Body of pancreas (tissue), 4 donors: ENCODE measurements around the gene PRUNE2.

ENCODE experiments used
- POLR2A ChIP-seq, 3 donors: fragments of 450-650 bp; IDR thresholded peaks; one replicate each; pipeline ENCODE4 v1.6.1; 2016; ENCODE audit warnings: antibody characterized with exemption in 3 of 3, mild to moderate bottlenecking in 2 of 3
- TF ChIP-seq, protein P1 (sequence below), 7 experiments: fragments of 450-650 bp in 4 of 7; fragments of 200-600 bp in 3 of 7; sonication (generic) in 3 of 7; IDR thresholded peaks; one replicate each; pipeline ENCODE4 v1.5.1; 2016 to 2019; ENCODE audit warnings: antibody characterized with exemption in 7 of 7

DNA sequence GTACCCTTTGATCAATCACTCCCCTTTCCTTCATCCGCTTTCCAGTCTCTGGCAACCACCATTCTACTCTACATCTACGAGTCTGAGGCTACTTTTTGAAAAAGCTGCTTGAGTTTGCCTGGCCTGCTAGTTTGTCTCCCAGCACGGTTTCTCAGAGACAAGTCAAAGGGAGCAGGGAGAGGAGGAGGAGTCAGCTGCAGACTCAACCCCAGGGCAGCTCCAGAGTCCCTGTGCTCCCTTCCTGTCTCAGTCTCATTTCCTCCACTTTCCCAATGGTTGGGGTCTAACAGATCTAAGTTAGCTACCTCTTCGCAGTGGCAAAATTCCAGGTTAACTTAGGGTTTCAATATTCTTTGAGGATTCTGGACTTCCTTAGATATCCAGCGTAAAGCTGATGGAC is 221.7 kb downstream of the PRUNE2 start:
- TF ChIP-seq, protein P1, sequence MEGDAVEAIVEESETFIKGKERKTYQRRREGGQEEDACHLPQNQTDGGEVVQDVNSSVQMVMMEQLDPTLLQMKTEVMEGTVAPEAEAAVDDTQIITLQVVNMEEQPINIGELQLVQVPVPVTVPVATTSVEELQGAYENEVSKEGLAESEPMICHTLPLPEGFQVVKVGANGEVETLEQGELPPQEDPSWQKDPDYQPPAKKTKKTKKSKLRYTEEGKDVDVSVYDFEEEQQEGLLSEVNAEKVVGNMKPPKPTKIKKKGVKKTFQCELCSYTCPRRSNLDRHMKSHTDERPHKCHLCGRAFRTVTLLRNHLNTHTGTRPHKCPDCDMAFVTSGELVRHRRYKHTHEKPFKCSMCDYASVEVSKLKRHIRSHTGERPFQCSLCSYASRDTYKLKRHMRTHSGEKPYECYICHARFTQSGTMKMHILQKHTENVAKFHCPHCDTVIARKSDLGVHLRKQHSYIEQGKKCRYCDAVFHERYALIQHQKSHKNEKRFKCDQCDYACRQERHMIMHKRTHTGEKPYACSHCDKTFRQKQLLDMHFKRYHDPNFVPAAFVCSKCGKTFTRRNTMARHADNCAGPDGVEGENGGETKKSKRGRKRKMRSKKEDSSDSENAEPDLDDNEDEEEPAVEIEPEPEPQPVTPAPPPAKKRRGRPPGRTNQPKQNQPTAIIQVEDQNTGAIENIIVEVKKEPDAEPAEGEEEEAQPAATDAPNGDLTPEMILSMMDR (IDR thresholded peaks at IDR 0.05) = no peak
- TF ChIP-seq POLR2A (IDR thresholded peaks at IDR 0.05) = no peak
